Fibroblast of skin of scalp (primary cell): ENCODE results near the gene SLC22A8.
A peak's percentile ranks its signal among the peaks of the same experiment; 100 is the strongest.
"Not testable (repeated sequence)": the region's sequence is repeated elsewhere in the genome, so short reads cannot be mapped to it uniquely, and the experiment has no call there.

Source experiments
- DNase-seq: peaks from one replicate; pipeline ENCODE4 v3.0.0-alpha.2; 2013

Gene SLC22A8

GRCh38 chr11:62985041-62985750 is 30.4 kb downstream of the SLC22A8 start:
- DNase-seq, result no peak

- DNase-seq, result no peak
Observed at GRCh38 chr11:62984451-62984991, 31.1 kb downstream of the SLC22A8 start, which contains the start of gene SLC22A6. Gene SLC22A6, minus strand, starts transcription at chr11:62984967. Its CDS starts 277 bp downstream, at chr11:62984690.

- DNase-seq, result no peak
Observed at GRCh38 chr11:62983536-62984199, 32.0 kb downstream of the SLC22A8 start.

DNA sequence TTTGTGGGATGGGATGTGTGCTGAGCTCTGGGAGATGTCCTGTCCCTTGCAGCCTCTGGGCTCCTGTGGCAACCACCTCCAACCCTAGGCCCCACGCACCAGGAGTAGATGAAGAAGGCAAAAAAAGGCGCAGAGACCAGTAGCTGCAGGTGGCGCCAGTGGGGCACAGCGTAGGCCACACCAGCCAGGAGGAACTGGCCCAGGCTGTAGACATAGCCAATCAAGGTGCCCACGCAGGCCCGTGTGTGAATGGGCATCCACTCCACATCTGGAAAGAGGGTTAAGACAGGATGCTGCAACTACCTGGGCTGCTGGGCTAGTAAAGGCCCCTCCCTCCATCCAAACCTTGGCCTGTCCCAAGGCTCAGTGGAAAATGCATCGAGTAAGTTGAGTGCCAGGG is 33.9 kb downstream of the SLC22A8 start:
- DNase-seq, result no peak

DNA sequence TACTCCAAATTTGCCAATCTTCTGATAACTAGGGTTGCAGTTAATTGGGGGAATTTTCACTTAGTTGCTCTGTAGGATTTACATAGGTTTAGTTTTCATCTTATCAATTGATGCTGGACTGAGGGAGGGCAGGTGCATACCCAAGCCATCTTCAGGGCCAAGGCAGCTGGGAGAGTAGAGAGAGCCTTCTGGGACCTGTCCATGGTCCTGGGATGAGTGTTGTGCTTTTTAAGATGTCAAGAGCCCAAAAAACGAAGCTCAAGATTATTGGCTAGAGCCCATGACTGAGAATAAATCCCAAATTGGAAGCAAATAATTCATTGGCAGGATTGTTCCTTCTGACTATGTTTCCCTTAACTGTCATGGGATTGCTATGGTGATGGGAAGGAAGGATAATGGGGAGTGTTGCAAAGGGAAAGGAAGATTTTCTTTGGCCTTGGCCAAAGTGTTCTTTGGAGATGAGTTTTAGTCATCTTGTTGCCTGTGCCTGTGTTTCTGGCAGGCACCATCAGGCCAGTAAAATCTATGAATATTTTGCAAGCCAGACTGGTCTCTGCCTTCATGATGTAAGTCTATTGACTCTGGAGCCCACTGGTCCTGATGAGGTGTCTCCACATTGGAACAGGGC is 35.4 kb downstream of the SLC22A8 start:
- peak; percentile 15 for DNase-seq

DNA sequence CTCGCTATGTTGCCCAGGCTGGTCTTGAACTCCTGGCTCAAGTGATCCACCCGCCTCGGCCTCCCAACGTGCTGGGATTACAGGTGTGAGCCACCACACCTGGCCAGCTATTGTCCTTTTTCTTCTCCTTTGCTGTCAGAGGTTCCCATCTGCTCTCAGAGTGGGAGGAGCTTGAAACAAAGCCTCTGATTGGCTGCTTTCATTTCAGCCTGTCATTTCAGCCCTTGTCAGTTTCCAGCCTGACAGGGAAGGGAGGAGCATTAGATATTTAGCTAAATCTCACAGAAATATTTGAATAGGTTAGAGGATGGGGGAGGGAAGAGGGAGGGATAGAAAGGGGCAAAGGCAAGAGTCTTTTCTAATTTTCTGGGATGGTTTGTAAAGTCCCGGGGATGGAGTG is 39.5 kb downstream of the SLC22A8 start:
- DNase-seq, result no peak

DNA sequence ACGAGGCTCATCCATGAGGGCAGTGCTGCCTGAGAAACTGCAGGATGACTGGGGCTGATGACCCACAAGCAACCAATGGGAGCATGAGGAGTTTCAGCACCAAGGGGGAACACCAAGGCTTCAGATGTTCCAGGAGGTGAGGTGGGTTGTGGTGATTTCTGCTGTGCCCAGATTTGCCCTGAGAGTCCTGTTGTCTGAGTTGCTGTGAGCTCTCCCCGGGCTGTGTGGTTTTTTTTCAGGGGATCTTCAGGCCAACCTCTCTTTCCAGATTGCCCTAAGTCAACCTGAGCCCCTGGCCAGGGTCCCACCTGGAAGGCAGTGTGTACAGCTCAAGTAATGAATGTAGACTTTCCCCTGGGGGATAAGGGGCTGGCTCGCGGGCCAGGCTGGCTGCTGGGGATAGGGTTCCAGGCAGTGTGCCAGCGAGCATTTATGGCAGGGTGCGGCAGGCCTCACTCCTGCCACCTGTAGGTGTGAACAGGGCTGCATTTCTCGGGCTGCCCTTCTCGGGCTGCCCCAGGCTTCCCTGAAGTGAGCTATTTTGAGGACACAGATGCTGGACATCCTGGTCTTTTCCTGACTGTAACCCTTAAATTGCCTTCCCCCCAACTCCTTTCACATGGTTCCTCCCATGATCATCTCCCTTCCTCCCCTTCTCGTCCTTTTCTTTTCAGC is 40.7 kb downstream of the SLC22A8 start:
- DNase-seq, result peak; percentile 12

DNA sequence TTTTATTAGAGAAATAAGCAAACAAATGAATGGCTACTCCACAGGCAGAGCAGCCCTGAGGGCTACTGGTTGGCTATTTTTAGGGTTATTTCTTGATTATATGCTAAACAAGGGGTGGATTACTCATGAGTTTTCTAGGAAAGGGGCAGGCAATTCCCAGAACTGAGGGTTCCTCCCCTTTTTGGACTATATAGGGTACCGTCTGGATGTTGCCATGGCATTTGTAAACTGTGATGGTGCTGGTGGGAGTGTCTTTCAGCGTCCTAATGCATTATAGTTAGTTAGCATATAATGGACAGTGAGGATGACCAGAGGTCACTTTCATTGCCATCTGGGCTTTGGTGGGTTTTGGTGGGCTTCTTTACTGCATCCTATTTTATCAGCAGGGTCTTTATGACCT is 50.1 kb downstream of the SLC22A8 start:
- DNase-seq, result no peak

GRCh38 chr11:62962391-62962790 is 53.2 kb downstream of the SLC22A8 start:
- DNase-seq, result no peak

- no peak for DNase-seq
Observed at GRCh38 chr11:62961017-62961570, 54.5 kb downstream of the SLC22A8 start.

GRCh38 chr11:62959422-62959980 is 56.1 kb downstream of the SLC22A8 start:
- DNase-seq, result no peak

DNA sequence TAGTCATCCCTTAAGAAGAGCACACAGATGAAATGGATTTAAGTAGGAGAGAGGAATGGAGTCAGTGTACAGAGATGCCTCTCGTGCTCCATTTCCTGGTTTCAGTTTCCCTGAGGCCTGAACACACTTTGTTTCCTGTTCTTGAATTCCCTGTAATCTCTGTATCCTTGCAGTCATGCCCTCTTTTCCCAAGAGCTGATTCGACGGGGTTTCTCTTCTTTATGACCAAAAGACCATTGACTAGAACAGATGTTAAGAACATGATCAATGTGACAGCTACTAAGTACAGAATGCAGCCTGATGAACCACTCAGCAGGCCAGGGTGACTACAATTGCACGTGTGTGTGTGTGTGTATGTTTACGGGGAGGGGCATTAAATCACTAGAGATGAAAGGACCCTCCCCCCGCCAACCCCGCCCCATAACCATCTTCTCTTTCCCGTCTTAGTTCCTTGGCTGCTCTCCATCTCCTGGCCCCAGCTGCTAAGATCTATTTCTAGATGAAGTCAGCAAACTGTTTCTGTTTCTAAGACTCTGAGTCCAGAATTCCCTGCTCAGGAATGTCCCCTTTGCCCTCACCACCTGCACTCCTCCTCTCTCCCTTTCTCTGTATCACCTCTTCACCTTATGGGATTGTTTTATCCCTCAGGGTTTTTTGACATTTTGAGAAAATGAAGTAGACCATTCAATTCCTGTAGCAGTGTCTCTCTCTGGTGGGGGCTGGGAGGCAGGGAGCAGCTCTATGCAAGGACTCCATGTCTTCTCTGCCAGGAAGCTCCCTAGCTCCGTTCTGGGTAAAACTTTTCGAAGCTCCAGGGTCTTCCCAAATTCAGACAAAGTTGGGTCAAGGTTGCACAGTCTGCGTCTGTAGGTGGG is 56.9 kb downstream of the SLC22A8 start:
- no peak for DNase-seq

DNA sequence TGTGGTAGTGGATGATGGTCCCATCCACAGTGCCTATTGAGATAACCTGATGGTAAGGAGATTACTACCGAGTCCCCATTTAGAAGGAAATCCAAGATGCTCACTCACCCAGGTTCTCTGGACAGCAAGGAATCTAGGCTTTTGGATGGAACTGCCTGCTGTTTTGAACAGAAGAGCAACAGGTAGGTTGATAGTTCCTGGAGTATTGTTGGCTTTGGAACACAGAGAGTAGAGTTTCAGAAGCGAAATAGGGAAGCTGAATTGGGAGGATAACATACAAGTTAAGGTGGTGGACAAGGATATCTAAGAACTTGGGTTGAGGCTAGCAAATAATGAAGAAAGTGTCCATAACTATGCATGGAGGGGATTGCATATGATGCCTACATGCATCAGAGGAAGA is 58.5 kb downstream of the SLC22A8 start:
- DNase-seq, result no peak

- DNase-seq, result no peak
Observed at GRCh38 chr11:62954478-62954877, 61.2 kb downstream of the SLC22A8 start.

- no peak for DNase-seq
Observed at GRCh38 chr11:62953811-62954210, 61.8 kb downstream of the SLC22A8 start.

DNA sequence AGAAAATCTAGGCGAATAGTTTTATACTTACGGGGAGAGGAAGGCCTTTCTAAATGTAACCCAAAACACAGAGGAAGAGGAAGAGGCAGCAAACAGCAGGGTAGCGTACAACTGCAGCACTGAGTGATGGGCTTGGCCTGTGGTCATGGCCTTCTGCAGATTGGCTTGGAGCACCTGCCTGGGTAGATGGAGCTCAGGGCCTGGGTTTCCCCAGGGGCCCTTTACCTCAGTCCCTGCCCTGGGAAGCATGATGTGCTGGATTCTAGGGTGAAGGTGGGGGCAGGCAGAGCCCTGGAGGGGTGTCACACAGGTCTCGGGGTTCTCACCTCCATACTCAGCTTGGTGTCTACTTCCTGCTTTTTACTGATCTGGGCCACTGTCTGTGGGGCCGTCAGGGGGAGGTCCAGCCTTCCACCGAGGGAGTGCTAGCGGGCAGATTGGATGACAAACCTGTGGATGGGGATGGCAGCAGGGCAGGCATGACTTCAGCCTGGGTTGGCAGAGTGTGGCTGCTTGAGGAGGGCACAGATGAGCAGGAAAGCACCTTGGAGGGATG is 66.8 kb downstream of the SLC22A8 start:
- no peak for DNase-seq

- DNase-seq, result not testable (repeated sequence)
Observed at GRCh38 chr11:62945538-62945937, 70.1 kb downstream of the SLC22A8 start.
